ENCODE results near the gene MYO3B. TPM values are rescaled to one million over a fixed set of nuclear protein-coding genes. Genes with fewer than 3 reads are reported as not detected.

The MYO3B gene
- total RNA-seq, 1 donor, result 0.21 TPM

GRCh38 chr2:170155723-170156253, 22.2 kb upstream of the MYO3B start:
- no peaks in the 10 kb centered on the region for H3K27me3 ChIP-seq (ENCODE audit: insufficient read depth, low read length)
- no peaks in the 10 kb centered on the region for H3K9me3 ChIP-seq (ENCODE audit: low read depth, low read length)
- no peak overlapping the region for H3K4me3 ChIP-seq (ENCODE audit: low read length)
- no peaks in the 10 kb centered on the region for H3K4me1 ChIP-seq (ENCODE audit: insufficient read depth, low read length)

- H3K9me3 ChIP-seq (ENCODE audit: low read depth, low read length), result no peaks in the 10 kb centered on the region
- H3K4me1 ChIP-seq (ENCODE audit: insufficient read depth, low read length), result no peaks in the 10 kb centered on the region
- no peak overlapping the region for H3K4me3 ChIP-seq (ENCODE audit: low read length)
- H3K27me3 ChIP-seq (ENCODE audit: insufficient read depth, low read length), result no peaks in the 10 kb centered on the region
These were observed 21.4 kb upstream of the MYO3B start for GRCh38 chr2:170156592-170156991.

- Histone ChIP-seq H3K9me3 (ENCODE audit: low read depth, low read length) (no peaks in the 10 kb centered on the region), H3K27me3 (ENCODE audit: insufficient read depth, low read length) (no peaks in the 10 kb centered on the region), H3K4me1 (ENCODE audit: insufficient read depth, low read length) (no peaks in the 10 kb centered on the region), H3K4me3 (ENCODE audit: low read length) (no peak overlapping the region)
These were observed 20.8 kb upstream of the MYO3B start for GRCh38 chr2:170157025-170157684.

GRCh38 chr2:170159060-170159459, 18.9 kb upstream of the MYO3B start:
- H3K4me1 ChIP-seq (ENCODE audit: insufficient read depth, low read length), result no peaks in the 10 kb centered on the region
- H3K4me3 ChIP-seq (ENCODE audit: low read length), result no peak overlapping the region
- no peaks in the 10 kb centered on the region for H3K9me3 ChIP-seq (ENCODE audit: low read depth, low read length)
- H3K27me3 ChIP-seq (ENCODE audit: insufficient read depth, low read length), result no peaks in the 10 kb centered on the region

- no peaks in the 10 kb centered on the region for H3K9me3 ChIP-seq (ENCODE audit: low read depth, low read length)
- no peak overlapping the region for H3K4me3 ChIP-seq (ENCODE audit: low read length)
- H3K4me1 ChIP-seq (ENCODE audit: insufficient read depth, low read length), result no peaks in the 10 kb centered on the region
- no peaks in the 10 kb centered on the region for H3K27me3 ChIP-seq (ENCODE audit: insufficient read depth, low read length)
These were observed 16.3 kb upstream of the MYO3B start for GRCh38 chr2:170161516-170162270.

- Histone ChIP-seq H3K27me3 (ENCODE audit: insufficient read depth, low read length) (no peaks in the 10 kb centered on the region), H3K9me3 (ENCODE audit: low read depth, low read length) (no peaks in the 10 kb centered on the region)
These were observed 15.7 kb upstream of the MYO3B start for GRCh38 chr2:170162271-170162632.

GRCh38 chr2:170163411-170164065, 14.4 kb upstream of the MYO3B start:
- Histone ChIP-seq H3K4me3 (ENCODE audit: low read length) (no peak overlapping the region), H3K9me3 (ENCODE audit: low read depth, low read length) (no peaks in the 10 kb centered on the region), H3K27me3 (ENCODE audit: insufficient read depth, low read length) (no peaks in the 10 kb centered on the region), H3K4me1 (ENCODE audit: insufficient read depth, low read length) (no peaks in the 10 kb centered on the region)

More at GRCh38 chr2:170162271-170162632, 15.7 kb upstream of the MYO3B start:
- no peak overlapping the region for H3K4me3 ChIP-seq (ENCODE audit: low read length)
- H3K4me1 ChIP-seq (ENCODE audit: insufficient read depth, low read length), result no peaks in the 10 kb centered on the region

- Histone ChIP-seq H3K9me3 (ENCODE audit: low read depth, low read length) (no peaks in the 10 kb centered on the region), H3K4me1 (ENCODE audit: insufficient read depth, low read length) (no peaks in the 10 kb centered on the region), H3K4me3 (ENCODE audit: low read length) (no peak overlapping the region), H3K27me3 (ENCODE audit: insufficient read depth, low read length) (no peaks in the 10 kb centered on the region)
These were observed 12.8 kb upstream of the MYO3B start for GRCh38 chr2:170165129-170165528.

- Histone ChIP-seq H3K4me3 (ENCODE audit: low read length) (no peak overlapping the region), H3K4me1 (ENCODE audit: insufficient read depth, low read length) (no peaks in the 10 kb centered on the region), H3K9me3 (ENCODE audit: low read depth, low read length) (no peaks in the 10 kb centered on the region), H3K27me3 (ENCODE audit: insufficient read depth, low read length) (no peaks in the 10 kb centered on the region)
These were observed 11.2 kb upstream of the MYO3B start for GRCh38 chr2:170166735-170167134.

- no peaks in the 10 kb centered on the region for H3K4me1 ChIP-seq (ENCODE audit: insufficient read depth, low read length)
- H3K27me3 ChIP-seq (ENCODE audit: insufficient read depth, low read length), result no peaks in the 10 kb centered on the region
- H3K4me3 ChIP-seq (ENCODE audit: low read length), result no peak overlapping the region
- H3K9me3 ChIP-seq (ENCODE audit: low read depth, low read length), result no peaks in the 10 kb centered on the region
These were observed 7.5 kb upstream of the MYO3B start for GRCh38 chr2:170170281-170171040.

GRCh38 chr2:170176212-170176611, 1.7 kb upstream of the MYO3B start:
- no peaks in the 10 kb centered on the region for H3K4me1 ChIP-seq (ENCODE audit: insufficient read depth, low read length)
- no peak overlapping the region for H3K4me3 ChIP-seq (ENCODE audit: low read length)
- H3K27me3 ChIP-seq (ENCODE audit: insufficient read depth, low read length), result no peaks in the 10 kb centered on the region
- no peaks in the 10 kb centered on the region for H3K9me3 ChIP-seq (ENCODE audit: low read depth, low read length)

GRCh38 chr2:170180031-170180566, 2.2 kb downstream of the MYO3B start:
- no peaks in the 10 kb centered on the region for H3K27me3 ChIP-seq (ENCODE audit: insufficient read depth, low read length)
- H3K4me3 ChIP-seq (ENCODE audit: low read length), result no peak overlapping the region
- H3K9me3 ChIP-seq (ENCODE audit: low read depth, low read length), result no peaks in the 10 kb centered on the region
- no peaks in the 10 kb centered on the region for H3K4me1 ChIP-seq (ENCODE audit: insufficient read depth, low read length)

- no peaks in the 10 kb centered on the region for H3K27me3 ChIP-seq (ENCODE audit: insufficient read depth, low read length)
- H3K9me3 ChIP-seq (ENCODE audit: low read depth, low read length), result peaks cover 9% of the 10 kb centered on the region
- no peak overlapping the region for H3K4me3 ChIP-seq (ENCODE audit: low read length)
- no peaks in the 10 kb centered on the region for H3K4me1 ChIP-seq (ENCODE audit: insufficient read depth, low read length)
These were observed 3.7 kb downstream of the MYO3B start for GRCh38 chr2:170181602-170182001.

GRCh38 chr2:170185319-170185718, 7.4 kb downstream of the MYO3B start:
- no peaks in the 10 kb centered on the region for H3K27me3 ChIP-seq (ENCODE audit: insufficient read depth, low read length)
- no peaks in the 10 kb centered on the region for H3K4me1 ChIP-seq (ENCODE audit: insufficient read depth, low read length)
- peaks cover 22% of the 10 kb centered on the region for H3K9me3 ChIP-seq (ENCODE audit: low read depth, low read length)
- no peak overlapping the region for H3K4me3 ChIP-seq (ENCODE audit: low read length)
